NCI-H526 (cell line): Measurements from ENCODE around the gene TMCO1.
"Not testable (repeated sequence)": the region's sequence is repeated elsewhere in the genome, so short reads cannot be mapped to it uniquely, and the experiment has no call there.

Source experiments
- DNase-seq, 2 experiments: peaks; one replicate each; lab custom pipeline; 2025; lab: John Stamatoyannopoulos, UW

Gene TMCO1, protein sequence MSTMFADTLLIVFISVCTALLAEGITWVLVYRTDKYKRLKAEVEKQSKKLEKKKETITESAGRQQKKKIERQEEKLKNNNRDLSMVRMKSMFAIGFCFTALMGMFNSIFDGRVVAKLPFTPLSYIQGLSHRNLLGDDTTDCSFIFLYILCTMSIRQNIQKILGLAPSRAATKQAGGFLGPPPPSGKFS

DNA sequence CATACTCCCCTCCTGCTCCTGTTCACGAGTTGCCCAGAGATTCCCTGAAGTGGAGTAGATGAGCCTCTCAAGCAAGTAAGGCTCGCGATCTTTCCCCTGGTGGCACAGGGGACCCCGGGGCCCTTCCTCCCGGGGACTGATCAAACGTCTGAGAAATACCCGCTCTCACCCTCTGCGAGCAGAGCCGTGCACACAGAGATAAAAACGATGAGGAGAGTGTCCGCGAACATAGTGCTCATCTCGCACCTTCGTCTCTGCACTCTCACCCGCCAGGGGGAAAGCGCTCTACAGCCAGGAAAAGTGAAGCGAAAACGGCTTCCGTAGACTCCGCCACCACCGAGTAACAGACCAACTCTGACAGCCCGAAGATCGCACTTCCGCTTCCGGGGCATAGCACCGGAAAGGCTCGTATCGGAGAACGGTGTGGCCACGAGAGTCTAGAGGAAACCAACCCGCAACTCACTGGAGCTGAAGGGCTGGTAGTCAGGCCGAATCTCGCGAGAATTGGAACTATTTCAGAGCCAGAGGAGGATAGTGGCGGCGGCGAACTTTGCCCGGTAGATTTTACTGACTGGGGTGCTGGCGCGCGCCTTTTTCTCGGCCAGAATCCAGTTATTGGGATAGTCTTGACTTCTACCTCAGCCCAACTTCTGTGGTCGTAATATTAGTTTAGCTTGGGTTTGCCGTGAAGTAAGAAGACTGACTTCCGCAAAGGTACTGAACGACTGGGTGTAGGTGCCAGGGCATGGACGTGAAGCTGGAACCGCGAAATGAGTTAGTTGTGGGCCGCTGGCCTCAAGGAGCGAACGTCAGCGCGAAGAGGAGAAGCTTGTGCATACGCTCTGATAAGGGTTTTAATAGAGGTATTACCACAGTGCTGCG, at the start of gene TMCO1:
TSS of gene TMCO1 (minus strand) at position 356 of the 882 bp plus-strand sequence. CDS start at position 239, 117 bp downstream.
- peak; percentile 100 for DNase-seq

DNA sequence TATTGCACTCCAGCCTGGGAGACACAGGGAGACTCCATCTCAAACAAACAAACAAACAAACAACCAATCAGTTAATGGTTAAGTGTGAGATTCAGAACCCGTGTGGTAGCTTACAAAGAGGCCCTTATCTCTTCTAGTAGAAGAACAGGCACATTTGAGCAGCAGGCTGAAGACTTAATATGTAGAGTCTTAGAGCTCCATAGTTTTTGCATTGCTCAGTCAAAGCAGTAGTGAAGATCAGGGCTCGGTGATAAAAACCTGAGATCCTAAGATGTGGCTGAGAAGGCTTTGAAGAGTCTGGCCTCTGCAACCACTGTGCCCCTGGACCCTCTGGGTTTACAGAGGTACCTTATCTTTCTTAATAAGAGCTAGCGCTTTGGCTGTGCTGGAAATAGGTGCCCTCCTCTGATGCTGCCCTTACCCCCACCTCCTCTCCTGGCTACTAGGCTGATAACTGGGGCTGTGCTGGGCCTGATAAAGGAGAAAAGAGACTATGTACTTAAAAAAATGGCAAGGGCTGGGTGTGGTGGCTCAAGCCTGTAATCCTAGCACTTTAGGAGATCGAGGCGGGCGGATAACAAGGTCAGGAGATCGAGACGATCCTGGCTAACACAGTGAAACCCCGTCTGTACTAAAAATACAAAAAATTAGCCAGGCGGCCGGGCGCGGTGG, 48.3 kb upstream of the TMCO1 start:
- DNase-seq = no peak

DNA sequence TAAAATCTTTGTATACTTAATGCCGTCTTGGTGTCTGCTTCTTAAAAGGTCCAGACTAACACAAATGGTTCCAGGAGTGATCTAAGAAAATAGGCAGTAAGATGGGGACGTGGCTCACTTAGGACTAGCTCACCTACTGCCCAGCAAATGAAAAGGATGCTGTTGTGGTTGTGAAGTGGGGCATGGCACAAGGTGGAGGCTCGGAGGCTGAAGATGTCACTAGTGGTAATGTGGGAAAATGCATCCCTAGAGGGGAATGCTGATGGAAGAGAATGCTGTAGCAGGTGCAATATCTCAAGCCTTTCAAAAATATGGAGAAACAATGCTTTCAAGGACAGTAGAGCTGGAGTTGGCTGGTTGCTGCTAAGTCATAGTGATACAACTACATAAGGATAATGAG, 47.5 kb upstream of the TMCO1 start:
- DNase-seq = no peak

DNA sequence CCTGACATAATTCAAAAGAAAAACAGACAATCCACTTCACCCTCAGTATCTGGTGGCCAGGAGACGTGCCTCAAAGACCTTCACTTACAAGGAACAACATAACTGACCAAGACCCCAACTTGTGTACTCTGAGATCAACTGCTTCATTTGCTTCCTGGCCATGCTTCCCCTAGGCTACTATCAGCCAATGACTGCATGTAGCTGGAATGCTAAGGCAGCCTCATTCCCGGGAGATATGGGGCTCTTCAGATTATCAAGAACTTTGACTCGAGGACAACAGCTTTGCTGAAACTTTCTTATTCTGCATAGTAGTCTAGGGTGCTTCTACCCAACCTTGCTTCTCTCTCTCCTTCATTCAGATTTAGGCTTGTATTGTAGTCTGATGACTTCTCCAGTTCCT, 47.1 kb upstream of the TMCO1 start:
- no peak for DNase-seq

DNA sequence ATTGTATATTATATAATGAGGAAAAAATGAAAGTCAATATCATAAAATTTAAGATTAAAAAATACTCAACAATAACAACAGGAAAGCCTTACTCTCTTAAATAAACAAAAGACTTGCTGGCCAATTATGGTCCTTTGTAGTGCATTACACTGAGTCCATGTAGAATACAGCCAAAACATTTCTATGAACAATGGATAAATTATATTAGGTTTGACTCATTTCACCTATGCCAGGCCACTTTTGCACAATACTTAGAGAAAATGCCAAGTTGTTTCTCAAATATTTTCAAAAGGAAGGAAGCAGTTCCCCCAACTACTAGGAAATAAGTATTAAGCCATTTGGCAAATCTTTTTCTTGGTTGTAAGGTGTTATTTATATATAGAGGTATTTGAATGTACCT, 38.9 kb upstream of the TMCO1 start:
- DNase-seq = no peak

DNA sequence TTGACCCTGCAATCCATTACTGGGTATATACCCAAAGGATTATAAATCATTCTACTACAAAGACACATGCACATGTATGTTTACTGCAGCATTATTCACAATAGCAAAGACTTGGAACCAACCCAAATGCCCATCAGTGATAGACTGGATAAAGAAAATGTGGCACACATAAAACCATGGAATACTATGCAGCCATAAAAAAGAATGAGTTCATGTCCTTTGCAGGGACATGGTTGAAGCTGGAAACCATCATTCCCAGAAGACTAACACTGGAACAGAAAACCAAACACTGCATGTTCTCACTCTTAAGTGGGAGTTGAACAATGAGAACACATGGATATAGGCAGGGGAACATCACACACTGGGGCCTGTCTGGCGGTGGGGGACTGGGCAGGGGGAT, 35.8 kb upstream of the TMCO1 start:
- DNase-seq = not testable (repeated sequence)

DNA sequence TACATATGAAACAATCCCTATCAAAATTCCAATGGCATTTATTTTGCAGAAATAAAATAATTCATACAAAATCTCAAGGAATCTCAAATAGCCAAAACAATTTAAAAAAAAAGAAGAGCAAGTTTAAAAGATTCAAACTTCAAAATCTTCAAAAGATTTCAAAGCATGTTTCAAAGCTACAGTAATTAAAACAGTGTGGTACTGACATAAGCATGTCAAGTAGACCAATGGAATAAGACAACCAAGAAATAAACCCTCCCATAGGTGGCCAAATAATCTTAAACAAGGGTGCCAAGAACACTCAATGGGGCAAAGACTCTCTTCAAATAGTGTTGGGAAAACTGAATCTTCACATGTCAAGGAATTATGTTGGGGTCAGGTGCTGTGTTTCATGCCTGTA, 30.7 kb upstream of the TMCO1 start:
- no peak for DNase-seq

DNA sequence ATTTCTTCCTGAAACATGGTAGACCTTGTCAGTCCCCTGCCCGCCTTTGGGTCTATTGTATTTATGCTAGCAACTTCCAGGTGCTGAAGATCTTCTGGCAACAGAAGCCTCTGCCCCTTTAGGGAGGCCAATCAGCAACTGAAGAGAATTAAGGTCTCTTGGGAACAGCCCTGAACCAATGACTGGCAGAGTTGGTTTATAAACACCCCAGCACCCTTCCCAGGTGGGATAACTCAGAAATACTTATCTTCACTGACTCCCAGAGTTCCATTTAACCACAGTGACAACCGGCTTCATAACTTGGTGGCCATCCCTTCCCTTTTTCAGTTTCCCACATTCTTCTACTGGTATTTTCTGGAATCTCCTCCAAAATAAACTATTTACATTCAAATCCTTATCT, 27.2 kb upstream of the TMCO1 start:
- DNase-seq = no peak

DNA sequence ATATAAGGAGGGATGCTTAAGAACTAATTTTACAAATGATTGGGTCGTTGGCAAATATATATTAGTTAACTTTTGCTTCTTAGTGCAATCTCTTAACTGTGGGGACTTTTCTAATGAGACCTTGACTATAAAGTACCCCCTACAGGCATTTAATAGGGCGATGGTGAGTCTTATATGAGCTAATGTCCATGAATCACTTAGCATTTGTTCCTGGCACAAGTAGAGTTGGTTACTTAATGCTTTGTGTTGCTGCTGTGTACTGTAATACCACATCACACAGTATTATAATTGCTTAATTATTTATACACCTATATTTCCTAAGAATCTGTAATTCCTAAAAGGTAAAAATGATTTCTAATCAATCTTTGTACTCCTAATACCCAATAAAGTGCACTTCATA, 25.3 kb upstream of the TMCO1 start:
- no peak for DNase-seq

DNA sequence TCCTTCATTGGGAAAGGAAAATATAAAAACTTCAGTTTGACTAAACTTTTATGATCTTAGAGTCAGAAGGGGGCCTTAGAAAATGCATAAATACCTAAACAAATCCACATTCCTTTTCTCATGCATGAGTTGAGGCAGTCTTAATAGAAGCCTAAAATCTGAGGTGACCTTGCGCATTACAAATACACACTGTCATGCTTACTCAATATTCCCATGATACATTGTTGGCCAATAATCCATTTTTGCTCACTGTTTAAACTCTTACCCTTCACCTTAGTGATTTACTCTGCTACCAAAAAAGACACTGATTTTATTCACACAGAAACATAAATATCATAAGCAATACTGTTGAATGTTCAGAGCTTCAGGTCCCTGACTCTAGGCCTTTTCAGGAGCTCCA, 19.1 kb upstream of the TMCO1 start:
- DNase-seq = no peak

DNA sequence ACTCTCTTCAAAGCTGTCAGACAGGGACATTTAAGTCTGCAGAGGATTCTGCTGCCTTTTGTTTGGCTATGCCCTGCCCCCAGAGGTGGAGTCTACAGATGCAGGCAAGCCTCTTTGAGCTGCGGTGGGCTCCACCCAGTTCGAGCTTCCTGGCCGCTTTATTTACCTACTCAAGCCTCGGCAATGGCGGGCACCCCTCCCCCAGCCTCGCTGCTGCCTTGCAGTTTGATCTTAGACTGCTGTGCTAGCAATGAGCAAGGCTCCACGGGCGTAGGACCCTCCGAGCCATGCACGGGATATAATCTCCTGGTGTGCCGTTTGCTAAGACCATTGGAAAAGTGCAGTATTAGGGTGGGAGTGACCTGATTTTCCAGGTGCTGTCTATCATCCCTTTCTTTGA, 14.9 kb upstream of the TMCO1 start:
- DNase-seq = not testable (repeated sequence)

DNA sequence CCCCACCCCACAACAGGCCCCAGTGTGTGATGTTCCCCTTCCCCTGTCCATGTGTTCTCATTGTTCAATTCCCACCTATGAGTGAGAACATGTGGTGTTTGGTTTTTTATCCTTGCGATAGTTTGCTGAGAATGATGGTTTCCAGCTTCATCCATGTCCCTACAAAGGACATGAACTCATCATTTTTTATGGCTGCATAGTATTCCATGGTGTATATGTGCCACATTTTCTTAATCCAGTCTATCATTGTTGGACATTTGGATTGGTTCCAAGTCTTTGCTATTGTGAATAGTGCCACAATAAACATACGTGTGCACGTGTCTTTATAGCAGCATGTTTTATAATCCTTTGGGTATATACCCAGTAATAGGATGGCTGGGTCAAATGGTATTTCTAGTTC, 9.5 kb upstream of the TMCO1 start:
- DNase-seq = not testable (repeated sequence)

DNA sequence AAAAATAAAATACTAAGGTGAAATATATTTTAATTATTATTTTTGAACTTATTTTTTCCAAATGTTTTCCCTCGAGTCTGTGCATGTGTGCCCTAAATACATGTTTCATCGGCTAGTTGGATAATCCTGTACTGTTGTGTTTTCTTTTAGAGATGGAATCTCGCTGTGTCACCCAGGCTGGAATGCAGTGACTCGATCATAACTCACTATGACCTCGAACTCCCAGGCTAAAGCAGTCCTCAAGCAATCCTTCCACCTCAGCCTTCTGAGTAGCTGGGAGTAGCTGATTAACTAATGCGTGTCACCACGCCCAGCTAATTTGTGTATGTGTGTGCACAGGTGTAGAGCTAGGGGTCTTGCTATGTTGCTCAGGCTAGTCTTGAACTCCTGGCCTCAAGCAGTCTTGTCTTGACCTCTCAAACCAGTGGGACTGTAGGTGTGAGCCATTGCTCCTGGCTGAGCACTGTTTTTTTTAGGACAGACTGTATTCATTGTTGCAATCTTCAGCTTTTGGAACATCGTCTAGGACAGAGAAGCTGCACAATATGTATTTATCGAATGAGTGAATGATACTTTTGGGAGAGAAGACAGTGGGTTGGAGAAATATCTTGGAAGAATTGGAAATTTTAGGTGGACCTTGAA, 4.8 kb upstream of the TMCO1 start:
- DNase-seq = peak in 1 of 2 experiments; percentile 47

DNA sequence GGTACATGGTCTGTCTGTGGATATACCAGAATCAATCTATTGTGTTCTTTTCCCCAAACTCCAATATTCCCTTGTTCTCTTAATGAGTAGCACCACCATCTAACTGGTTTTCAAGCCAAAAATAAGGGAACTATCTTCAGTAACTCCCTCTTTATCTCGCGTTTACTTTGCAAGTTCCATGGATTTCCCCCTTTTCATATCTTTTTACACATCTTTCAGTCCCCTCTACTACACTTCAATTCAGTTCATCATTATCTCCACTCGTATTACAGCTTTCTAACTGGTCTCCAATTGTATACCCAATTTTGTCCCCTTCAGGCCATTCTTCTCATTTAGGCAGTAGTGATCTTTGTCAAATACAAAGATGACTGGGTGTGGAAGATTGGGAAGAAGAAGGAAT, 4.1 kb upstream of the TMCO1 start:
- no peak for DNase-seq

DNA sequence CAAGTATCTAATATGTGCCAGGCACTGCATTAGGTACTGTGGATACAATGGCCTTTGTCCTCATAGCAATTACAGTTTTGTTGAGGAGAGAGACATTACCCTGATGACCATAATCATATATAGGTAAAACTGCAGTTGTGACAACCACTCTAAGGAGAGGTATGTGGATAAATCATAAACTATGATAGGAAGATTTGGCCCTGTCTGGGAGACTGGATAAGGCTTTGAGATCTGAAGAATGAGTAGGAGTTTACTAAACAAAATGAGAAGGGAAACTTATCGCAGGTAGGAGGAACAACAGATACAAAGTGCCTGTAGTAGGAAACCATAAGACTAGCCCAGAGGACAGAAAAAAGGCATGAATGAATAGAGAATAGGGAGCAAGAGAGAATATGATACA, 4.4 kb downstream of the TMCO1 start:
- DNase-seq = no peak

DNA sequence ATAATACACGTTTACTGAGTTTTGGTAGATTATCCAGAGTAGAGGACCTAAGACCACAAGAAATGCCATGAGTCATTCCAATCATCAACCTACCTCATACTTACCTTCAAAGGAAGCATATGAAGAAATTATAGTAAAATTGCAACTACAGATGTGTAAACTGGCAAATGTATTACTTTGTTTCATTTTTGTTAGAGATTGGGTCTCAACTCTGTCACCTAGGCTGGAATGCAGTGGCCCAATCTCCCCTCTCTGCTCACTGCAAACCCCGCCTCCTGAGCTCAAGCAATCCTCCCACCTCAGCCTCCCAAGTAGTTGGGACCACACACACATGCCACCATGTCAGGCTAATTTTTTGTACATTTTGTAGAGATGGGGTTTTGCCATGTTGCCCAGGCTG, 5.2 kb downstream of the TMCO1 start:
- no peak for DNase-seq

DNA sequence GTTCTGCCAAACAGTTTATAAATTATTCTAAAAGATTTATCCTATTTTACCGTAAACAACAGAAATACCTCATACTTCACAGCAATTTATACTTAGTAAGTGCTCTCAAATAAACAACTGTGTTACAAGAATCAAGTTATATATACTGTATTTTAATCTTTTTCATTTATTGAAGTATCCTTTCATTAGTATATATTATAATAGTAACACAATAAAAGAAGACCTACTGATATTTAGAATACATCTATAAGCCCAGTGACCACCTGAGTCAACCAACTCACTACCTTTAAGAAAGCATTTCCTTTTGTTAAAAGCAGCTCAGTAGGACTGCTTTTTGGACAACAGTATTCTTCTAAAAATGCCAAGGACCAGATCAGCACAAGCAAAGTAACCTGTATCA, 5.9 kb downstream of the TMCO1 start:
- no peak for DNase-seq

DNA sequence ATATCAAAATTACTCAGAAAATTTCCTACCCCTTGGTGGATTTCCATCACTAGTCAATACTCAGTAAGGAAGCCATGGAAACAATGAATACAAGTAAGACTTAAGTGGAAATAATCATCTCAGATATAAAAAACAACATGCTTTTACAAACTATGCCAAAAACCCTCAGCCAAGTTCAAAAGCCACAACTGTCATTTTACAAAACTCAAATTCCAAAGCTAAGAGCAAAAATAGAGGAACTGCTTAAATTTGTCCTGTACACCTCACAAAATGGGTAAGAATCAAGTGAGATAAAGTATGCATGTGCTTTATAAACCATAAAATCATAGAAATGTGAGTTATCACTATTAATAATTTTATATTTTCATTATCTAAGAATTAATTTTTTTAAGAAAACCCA, 9.6 kb downstream of the TMCO1 start:
- DNase-seq = no peak

DNA sequence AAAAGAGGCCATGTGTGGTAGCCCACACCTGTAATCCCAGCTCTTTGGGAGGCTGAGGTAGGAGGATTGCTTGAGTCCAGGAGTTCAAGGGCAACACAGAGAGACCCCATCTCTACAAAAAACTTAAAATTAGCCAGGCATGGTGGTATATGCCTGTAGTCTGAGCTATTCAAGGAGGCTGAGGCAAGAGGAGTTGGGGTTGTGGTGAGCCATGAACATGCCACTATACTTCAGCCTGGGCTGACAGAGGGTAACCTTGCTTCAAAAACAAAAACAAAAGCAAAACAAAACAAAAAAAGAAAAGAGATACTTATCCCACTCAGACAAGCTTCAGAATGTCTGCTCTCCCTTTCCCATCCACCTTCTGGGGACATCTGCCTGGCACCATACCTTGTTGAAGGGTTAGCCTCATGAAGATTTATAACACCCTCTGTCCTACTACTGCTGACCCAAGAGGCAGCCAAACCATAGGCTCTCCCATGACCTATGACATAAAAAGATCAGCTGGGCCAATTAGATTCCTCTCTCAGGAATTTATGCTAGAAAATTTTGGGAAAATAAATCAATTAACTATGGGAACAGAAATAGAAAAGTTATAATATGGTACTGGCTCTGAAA, 13.2 kb downstream of the TMCO1 start:
- no peak for DNase-seq

DNA sequence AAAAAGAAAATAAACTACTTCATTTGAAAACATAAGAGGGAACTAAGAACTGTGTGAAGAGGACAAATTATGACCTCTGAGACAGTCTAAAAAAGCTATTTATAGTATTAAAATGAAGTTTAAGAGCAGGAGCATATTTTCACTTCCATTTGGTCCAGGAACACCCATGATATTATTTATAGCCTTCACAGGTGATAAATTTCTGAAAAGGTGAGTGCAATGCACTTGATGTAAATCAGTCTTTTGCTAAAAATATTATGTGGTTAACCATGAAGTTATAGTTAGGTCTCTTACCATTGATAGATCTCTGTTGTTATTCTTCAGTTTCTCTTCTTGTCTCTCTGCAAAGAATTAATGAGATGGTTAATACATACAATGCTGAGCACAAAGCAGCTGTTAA, 14.7 kb downstream of the TMCO1 start:
- DNase-seq = no peak

DNA sequence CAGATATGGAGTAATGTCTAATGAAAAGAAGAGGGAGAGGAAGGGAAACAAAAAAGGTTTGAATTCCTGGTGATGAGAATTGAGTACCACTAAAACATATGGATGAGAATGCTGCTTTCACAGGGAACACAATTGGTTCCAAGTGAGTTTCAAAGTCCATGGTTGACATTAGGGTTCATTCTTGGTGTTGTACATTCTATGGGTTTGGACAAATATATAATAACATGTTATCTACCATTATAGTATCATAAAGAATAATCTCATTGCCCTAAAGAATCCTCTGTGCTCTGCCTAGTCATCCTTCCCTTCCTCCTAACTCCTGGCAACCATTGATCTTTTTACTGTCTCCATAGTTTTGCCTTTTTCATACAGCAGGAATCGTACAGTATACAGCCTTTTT, 20.1 kb downstream of the TMCO1 start:
- DNase-seq = no peak
